Endometrial microvascular endothelial cells (primary cell): ENCODE results near the gene RNF141. TPM values are rescaled to one million over a fixed set of nuclear protein-coding genes. Genes with fewer than 3 reads are reported as not detected.

Experiments
- in situ Hi-C: cut with HindIII; loops from 2 replicates; pipeline ENCODE4 v1.10.0; 2017; ENCODE audit warnings: low sequenced_read_pairs, low pct_unique_long_range_greater_than_20kb; ENCODE audit errors: inconsistent ontology term
- total RNA-seq: library from RNA; depleted of rRNA; stranded (reverse); fragments of >200 nt; gene quantifications from one replicate; pipeline ENCODE4 v1.2.3, GENCODE V29; 2015; ENCODE audit errors: inconsistent ontology term

The RNF141 gene
- total RNA-seq, 1 donor from 2014 or later: 29.1 TPM

DNA sequence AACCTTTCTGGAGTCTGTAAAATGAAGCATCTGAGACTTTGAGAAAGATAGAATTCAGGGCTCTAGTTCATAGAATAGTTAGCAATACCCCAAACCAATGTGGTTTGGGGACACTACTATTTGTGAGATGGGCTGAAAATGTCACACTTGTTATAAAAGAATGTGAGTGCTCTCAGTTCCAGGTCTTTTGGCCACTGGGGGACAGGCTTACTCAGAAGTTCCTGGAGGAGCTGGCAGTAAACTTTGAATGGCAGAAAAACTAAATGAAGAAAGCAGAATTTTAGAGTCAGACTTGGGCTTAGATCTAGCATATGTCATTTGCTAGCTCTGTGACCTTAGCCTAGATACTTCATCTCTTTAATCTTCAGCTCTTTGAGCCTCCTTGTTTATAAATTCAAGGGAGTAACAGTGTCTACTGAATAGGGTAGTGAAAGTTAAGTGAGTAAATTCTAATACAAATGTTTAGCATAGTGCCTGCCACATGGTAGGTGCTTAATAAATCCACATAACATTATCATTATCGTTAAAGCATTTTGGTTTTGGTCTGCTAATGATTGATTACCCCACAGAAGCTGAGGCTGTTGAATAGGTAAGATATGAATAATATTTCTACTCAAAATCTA is 23.8 kb upstream of the RNF141 start:
- in situ Hi-C loops: no loop called here

DNA sequence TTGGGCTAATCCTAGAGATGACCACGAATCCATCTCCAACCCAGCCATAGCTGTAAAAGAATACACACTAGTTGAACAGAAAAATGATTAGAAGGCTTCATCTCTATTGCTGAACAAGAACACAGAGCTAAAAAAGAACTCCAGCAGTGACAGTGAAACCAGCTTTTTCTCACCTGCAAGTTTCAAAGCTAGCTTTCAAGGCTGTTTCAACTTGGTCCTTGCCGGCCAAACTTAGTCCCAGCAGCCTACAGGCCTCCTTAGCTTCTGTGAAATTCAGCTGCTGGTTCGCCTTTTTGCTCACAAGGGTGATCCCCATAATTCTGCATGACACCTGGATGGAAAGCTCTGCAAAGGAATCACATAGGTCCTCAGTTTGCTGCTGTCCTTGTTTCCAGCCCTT is 23.0 kb upstream of the RNF141 start:
- in situ Hi-C loops: no loop called here

DNA sequence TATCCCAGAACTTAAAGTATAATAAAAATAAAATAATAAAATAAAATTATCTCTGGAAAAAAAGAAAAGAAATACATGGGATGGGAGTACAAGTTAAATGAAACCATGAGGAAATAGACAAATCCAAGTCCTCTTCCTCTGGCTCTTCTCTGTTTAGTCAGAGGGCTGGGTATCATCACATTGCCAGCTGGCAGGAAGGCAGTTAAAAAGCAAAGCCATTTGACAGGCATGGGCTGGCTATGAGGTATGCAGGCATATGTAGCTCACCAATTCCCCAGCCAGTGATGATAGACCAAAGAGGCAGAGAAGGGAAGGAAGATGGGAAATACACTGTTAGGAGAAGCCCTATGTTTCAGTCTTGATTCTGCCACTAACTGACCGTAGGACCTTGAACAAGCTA is 21.0 kb upstream of the RNF141 start:
- in situ Hi-C loops: no loop called here

DNA sequence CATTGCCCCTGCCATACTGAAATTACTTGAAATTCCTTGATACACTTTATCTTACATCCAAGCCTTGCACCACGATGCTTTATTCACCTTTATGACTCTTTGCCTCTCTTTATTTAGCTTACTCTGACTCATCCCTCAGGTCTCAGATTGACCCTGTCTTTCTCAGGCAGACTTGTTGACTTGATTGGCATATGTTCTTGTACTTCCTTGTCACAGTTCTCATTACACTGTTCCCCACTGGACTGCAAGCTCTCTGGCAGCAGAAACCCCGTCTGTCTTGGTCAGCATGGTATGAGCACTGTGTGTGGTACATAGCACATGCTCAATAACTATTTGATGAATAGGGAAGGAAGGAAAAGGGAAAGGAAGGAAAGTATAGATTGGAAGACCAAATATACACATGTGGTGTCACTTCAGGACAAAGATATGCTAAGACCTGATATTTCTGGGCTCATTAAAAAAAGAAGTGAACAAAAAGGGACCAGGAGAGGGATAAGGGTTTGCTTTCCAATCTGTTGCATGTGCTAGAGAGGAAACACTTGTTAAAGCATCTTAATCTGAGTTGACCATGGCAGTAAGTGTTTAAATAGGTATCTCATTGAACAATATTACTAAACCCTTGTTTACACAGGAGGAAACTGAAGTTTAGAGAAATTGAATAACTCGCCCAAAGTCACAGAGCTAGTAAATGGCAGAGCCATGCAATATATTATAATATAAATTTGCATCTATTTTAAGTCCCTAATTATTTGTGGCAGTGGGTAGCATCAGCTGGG is 20.2 kb upstream of the RNF141 start:
- in situ Hi-C loops: no loop called here

DNA sequence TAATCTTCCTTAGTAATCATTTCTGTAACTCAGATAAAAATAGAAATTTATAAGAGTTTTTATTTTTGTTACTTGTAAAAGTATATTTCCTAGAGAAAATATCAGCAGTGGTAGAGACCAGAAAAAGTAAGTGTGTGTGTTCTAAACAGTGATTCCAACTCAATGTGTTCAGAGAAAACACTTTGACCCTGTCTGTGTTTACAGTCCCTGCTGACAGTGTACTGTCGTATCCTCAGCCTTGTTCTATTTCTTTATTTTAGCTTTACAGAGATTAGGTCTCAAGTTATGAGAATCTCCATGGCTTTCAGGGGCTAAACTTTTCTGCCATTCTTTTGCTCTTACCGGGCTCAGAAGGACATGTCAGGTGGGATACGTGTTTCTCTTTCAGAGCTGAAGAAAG is 17.3 kb upstream of the RNF141 start:
- in situ Hi-C loops: no loop called here

DNA sequence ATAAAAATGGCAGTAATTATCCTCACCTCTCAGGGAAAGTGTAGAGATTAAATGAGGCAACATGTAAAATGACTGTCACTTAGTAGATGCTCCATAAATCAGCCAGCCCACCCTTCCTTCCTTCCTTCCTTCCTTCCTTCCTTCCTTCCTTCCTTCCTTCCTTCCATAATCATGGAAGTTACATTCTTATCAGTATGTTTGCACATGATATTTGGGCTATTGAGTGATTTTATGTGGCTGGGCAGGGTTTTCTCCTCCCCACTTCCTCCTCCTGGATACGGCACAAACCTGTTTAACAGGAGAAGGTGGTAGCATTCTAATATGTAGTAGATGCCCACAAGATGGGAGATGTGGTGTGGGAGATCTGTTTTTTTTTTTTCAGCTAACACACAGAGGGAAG is 15.6 kb upstream of the RNF141 start:
- in situ Hi-C loops: no loop called here

DNA sequence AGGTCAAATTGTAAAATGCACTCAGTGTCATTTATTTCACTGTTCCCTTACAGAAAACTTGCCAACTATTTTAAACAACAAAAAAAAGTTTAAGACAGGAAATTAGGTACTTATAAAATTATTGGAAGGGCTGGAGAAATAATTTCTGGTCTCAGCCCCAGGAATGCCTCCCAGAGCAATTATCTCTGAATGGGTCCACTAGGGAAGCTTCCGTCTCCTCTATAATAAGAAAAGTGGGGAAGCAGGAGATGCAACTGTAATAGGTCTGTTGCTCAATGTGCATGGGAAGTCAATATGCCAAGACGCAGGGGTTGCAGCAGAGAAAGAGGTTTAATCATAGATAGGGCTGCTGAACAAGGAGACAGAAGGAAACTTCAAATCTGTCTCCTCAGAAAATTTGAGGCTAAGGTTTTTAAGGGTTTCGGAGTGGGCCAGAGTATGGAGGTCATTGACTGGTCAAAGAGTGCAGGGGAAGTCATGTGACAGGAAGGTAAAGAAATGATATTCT is 10.9 kb upstream of the RNF141 start:
- in situ Hi-C loops: no loop called here

DNA sequence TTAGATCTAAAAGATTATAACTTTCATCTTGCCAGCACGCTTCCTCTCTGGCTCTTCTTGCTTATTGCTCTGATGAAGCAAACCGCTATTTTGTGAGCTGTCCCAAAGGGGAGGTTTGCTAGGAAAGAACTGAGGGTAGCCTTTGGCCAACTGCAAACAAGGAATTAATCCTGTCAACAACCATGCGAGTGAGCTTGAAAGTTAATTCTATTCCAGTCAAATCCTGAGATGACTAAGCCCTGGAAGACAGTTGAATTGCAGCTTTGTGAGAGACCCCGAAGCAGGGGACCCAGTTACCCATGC is 10.3 kb upstream of the RNF141 start:
- in situ Hi-C loops: no loop called here

DNA sequence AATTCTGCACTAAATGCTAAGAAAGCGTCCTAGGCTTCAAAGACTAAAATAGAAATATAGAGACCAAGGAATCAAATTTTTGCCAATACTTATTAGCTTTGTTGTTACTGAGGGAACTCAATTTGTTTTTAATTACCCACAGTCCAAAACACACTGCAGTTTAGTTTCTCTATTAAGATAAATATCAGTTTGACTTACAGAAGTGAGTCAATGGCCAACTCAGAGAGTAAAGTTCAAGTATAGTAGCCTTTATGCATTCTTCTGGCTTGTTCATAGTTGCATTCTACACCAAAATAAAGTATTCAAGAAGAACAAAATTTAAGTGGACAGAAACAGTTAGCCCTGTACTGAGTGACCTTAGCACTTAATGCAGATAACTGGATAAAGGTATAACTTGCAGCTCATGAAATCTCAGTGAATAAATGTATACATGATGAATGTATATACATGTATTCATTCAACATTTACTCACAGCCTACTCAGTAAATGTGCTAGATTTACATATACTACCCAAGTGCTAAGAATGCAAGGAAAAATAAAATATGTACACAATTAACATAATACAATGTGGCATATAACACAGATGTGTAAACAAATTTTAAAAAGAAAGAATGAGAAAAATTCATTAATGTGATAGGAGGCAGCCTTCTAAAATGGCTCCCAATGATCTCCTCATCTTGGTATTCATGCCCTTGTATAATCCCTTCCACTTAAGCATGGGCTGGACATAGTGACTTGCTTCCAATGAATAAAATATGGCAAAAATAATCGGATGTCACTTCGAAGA is 9.7 kb upstream of the RNF141 start:
- in situ Hi-C loops: no loop called here

DNA sequence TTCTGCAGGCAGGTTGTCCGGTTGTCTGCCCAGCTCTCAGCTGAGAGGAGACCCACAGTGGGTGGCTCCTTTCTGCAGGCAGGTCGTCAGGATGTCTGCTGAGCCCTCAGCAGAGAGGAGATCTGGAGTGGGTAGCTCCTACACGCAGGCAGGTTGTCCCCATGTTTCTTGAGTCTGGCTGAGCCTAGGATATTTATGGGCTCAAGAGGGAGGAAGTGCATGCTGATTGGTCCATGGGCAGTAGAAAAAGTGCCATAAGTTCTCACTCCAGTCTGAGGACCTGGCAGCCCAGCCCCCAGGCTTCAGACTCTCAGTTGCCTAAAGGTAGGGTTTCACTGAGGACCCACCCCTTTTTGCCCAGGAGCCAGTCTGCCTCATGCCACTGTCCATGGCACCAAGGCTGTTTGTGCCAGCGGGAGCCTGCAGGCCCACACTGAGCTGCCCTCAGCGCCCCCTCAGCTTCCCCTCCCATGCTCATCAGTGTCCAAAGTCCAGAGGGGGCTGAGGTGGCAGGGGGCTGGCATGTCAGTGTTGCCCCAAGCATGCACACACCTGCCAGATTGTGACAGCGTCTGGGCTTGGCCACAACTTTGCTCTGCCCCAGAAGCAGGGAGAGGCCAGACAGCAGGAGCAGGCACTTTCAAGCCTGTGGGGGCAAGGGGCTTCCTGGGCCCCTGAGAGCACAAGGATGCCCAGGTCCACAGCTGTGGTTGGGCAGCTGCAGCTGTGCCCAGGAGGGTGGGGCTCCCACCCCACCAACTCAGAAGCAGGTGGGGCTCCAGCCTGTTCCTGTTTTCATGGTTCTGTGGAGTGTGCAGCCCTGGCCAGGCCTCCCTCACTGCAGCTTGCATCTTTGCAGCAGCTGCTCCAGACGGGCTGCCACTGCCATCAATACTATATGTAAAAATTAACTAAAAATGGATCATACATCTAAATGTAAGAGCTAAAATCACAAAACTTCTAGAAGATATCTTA is 3.8 kb upstream of the RNF141 start:
- in situ Hi-C loops: no loop called here

DNA sequence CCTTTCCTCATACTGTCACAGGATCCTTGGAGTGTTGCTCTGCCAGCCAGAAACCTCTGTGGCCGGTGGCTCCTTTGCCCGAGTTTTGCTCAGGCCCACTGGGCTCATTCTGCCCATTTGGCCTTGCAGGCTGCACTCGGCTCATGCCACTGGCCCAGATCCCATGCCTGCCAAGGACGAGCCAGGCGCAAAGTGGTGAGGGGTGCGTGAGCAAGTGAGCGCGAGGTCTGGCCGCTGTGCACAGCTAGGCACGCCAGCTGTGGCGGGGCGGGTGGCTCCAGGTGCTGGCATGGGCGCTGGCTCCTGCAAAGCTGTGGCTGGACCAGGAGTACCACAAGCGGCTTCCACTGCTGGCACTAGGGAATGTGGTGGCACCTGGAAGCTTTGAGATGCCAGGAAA is 2.8 kb upstream of the RNF141 start:
- in situ Hi-C loops: no loop called here

DNA sequence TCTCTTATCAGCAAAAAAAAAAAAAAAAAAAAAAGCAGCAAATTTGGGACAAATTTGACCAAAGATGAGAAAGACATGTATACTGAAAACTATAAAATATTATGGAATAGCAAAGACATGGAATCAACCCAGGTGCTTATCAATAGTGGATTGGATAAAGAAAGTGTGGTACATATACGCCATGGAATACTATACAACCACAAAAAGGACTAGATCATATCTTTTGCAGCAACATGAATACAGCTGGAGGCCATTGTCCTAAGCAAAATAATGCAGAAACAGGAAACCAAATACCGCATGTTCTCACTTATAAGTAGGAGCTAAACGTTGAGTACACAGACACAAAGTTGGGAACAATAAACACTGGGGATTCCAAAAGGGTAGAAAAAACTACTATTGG is 1.8 kb upstream of the RNF141 start:
- in situ Hi-C loops: no loop called here

DNA sequence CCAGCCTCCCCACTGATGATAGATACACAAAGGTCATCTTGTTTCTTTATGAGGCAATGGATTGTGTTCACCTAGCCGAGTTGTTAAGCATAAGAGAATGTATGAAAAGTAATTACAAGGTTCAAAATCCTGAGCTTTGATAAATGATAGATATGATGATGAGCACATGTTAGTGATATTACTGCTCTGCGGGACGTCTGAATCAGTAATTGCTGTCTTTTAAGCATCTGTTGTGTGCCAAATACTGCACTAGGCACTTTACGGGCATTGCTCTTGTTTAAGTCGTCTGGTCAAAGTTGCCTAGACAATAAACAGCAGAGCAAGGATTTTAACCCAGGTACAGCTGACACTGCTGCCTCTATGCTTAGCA is 559 bp upstream of the RNF141 start:
- in situ Hi-C loops: no loop called here

DNA sequence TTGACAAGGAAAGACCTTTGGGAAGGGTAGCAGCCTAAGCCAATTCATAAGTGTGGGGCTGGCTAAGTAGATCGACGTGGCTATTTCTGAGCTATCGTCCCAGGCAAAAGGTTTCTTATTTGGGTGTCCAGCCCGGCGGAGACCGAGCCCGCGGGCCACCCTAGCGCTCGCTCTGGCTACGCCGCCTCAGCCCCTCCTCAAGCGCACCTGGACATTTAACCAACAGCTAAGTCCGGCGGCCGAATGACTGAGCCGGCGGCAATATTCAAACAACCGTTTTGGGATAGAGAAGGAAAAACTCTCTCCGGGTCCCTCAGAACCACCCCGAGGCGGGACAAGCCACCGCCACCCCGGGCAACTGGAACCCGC is 457 bp downstream of the RNF141 start:
- in situ Hi-C loops: no loop called here

DNA sequence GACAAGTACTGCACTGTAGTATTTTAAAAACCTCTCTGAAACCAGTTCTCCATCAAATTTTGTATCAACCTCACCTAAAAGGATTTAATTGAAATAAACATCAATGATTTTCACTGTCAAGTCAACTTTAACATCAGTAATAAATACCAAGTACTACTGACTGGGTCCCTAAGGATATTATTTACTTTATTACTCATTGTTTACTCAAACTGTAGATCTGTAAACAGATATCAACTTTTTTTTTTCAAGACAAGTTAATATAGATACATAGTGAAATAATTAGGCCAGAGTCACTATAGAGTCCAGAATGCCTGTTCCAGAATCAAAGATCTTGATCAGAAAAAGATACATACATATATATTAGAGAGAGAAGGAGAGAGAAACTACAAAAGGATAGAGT is 1.6 kb downstream of the RNF141 start:
- in situ Hi-C loops: no loop called here

DNA sequence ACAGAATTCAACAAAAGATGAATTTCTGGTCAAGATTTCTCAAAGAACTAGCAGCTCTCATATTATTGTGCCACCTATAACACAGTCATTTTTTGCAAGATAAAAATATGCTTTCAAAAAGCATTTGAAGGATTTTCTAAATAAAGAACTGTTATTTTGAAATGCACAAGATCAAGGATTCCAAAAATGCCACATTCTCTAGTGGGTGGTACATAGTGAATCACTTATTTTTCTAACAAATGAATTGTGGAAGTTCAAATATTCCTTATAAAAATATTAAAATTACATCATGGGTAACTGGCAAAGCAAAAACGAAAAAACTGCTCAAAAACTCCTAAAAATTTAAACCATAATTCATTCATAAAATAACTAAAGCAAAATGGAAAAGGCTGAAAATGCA is 2.1 kb downstream of the RNF141 start:
- in situ Hi-C loops: no loop called here

DNA sequence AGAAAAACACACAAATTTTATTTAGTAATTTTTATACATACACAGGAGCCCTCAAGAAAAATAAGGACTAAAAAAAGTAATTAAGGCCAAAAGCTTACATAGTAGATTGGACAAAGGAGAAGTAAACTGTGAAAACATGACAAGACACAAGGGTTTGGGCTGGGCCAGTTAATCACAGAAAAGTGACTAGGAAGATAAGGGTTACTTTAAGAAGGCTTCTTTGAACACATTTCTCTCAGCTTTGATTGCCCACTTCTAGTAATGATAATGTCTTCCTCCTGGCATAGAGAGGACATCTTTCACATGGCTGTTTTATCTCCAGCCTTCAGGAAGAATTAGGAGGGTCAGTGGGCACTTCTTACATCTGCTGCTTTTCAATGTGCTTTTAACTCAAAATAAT is 3.4 kb downstream of the RNF141 start:
- in situ Hi-C loops: no loop called here

DNA sequence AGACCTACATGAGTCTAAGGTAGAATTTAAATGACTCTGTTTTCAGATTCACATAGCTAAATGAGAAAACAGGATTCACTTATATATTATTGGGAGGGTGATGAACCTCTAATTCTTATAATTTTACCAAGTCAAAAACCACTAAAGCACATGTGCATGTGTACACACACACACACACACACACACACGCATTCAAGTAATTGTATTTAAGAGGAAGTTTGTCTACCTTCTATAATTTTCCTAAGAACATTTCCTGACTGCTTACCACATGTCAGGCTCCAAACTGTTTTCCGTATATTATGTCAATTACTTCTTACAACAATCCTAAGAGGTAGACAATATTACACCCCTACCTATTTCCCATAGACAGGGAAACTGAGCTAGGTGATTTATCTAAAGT is 6.7 kb downstream of the RNF141 start:
- in situ Hi-C loops: no loop called here

DNA sequence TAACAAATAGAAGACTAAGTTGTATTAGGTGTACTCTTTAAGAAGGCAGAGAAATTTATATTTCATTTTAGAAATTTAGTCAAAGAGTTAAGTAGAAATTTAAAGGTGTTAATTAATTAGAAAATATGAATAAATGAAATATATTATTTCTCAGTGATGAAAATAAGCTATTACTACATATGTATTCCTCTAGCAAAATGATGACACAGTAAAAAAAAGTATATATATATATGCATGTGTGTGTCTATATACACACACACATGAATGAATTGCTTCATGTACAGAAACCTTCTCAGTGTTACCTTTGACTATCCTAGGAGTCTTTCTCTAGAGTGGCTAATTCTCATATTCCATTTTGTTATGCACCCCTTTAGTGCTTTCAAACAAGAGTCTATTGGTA is 7.7 kb downstream of the RNF141 start:
- in situ Hi-C loops: no loop called here
